Activated CD4-positive, alpha-beta memory T cell treated with anti-CD3 and anti-CD28 coated beads, Interleukin-2, amount 10 ng/mL, durations not matched to agents 7 days and 5 days (primary cell): Measurements from ENCODE around the gene TKTL1. TPM values are rescaled to one million over a fixed set of nuclear protein-coding genes. Genes with fewer than 3 reads are reported as not detected.

Experiments used
- CTCF ChIA-PET: fragments of 350-600 bp; sonication (Branson Sonifier 250); formaldehyde crosslinking; loops from one replicate; lab custom pipeline; 2021; ENCODE audit warnings: antibody characterized with exemption, inconsistent platforms; lab: Charles Lee
- POLR2A ChIA-PET: fragments of 350-600 bp; sonication (Branson Sonifier 250); formaldehyde crosslinking; loops from one replicate; lab custom pipeline; 2021; ENCODE audit warnings: antibody characterized with exemption; lab: Charles Lee
- DNase-seq: peaks from one replicate; pipeline ENCODE4 v3.0.0-alpha.2; 2020
- H3K27ac Mint-ChIP-seq: one replicate; pipeline ENCODE4 v1.8.0; 2021; ENCODE audit warnings: mild to moderate bottlenecking, mixed read lengths
- H3K27me3 Mint-ChIP-seq: one replicate; pipeline ENCODE4 v1.8.0; 2021; ENCODE audit warnings: mixed read lengths
- H3K36me3 Mint-ChIP-seq: one replicate; pipeline ENCODE4 v1.8.0; 2021; ENCODE audit warnings: low read depth, mixed read lengths
- H3K4me1 Mint-ChIP-seq: one replicate; pipeline ENCODE4 v1.8.0; 2021; ENCODE audit warnings: mixed read lengths
- H3K4me3 Mint-ChIP-seq: one replicate; pipeline ENCODE4 v1.8.0; 2021; ENCODE audit warnings: mild to moderate bottlenecking, mixed read lengths
- H3K9me3 Mint-ChIP-seq: one replicate; pipeline ENCODE4 v1.8.0; 2021; ENCODE audit warnings: mixed read lengths
- total RNA-seq, 2 experiments: library from RNA; stranded (reverse); gene quantifications; one replicate each; pipeline ENCODE4 v1.2.3, GENCODE V29; 2021

Gene TKTL1
- total RNA-seq, 2 experiments from 2014 or later = 0.85 to 2.0 TPM

- no peak for DNase-seq
- peaks cover 30% of the 10 kb centered on the region for H3K4me1 Mint-ChIP-seq
- H3K27ac Mint-ChIP-seq = peak overlapping the region; percentile 84
- ChIA-PET POLR2A (interaction anchor here (1.0 to 2.0 kb wide), 5 partner anchors 10 to 361 kb away, joined by 3 to 17 read pairs (median 4); partner anchors contain the start of gene RPL10), CTCF (interaction anchor here (1.5 kb wide), 1 partner anchor 11 kb away, joined by 4 read pairs; no protein-coding TSS in a partner anchor)
- no peaks in the 10 kb centered on the region for H3K9me3 Mint-ChIP-seq
- H3K36me3 Mint-ChIP-seq = peaks cover 2% of the 10 kb centered on the region
- H3K4me3 Mint-ChIP-seq = peak overlapping the region; percentile 80
- H3K27me3 Mint-ChIP-seq = no peaks in the 10 kb centered on the region
Observed at GRCh38 chrX:154379569-154379951, 84.0 kb downstream of the TKTL1 start.

Other genes starting within 250 kb of the TKTL1 start
- gene MECP2, start 198.1 kb upstream of the TKTL1 start, total RNA-seq = 10 to 100 TPM; 80.7 to 83.0 TPM
- not detected for gene OPN1LW, start 151.6 kb upstream of the TKTL1 start, total RNA-seq
- not detected for gene OPN1MW, start 113.2 kb upstream of the TKTL1 start, total RNA-seq
- gene OPN1MW2, start 76.0 kb upstream of the TKTL1 start, total RNA-seq = not detected
- not detected for gene OPN1MW3, start 38.2 kb upstream of the TKTL1 start, total RNA-seq
- not detected for gene TEX28, start 671 bp upstream of the TKTL1 start, total RNA-seq
- 1,000 to 10,000 TPM; 1,571 to 1,579 TPM for gene FLNA, start 78.8 kb downstream of the TKTL1 start, total RNA-seq
- 10 to 100 TPM; 65.5 to 66.0 TPM for gene EMD, start 83.5 kb downstream of the TKTL1 start, total RNA-seq
- 1,000 to 10,000 TPM; 2,958 to 2,962 TPM for gene RPL10, start 102.6 kb downstream of the TKTL1 start, total RNA-seq
- 10 to 100 TPM; 23.3 to 23.7 TPM for gene DNASE1L1, start 113.5 kb downstream of the TKTL1 start, total RNA-seq
- gene TAFAZZIN, start 115.7 kb downstream of the TKTL1 start, total RNA-seq = 10 to 100 TPM; 93.7 to 93.9 TPM
- gene ATP6AP1, start 132.9 kb downstream of the TKTL1 start, total RNA-seq = 10 to 100 TPM; 52.3 to 53.2 TPM
- 100 to 1,000 TPM; 114 to 117 TPM for gene GDI1, start 141.4 kb downstream of the TKTL1 start, total RNA-seq
- gene FAM50A, start 148.3 kb downstream of the TKTL1 start, total RNA-seq = 10 to 100 TPM; 62.4 to 65.4 TPM
- 10 to 100 TPM; 49.3 to 52.8 TPM for gene PLXNA3, start 162.5 kb downstream of the TKTL1 start, total RNA-seq
- gene LAGE3, start 183.5 kb downstream of the TKTL1 start, total RNA-seq = 10 to 100 TPM; 28.1 to 29.9 TPM
- 10 to 100 TPM; 44.5 to 47.3 TPM for gene UBL4A, start 190.8 kb downstream of the TKTL1 start, total RNA-seq
- gene SLC10A3, start 194.8 kb downstream of the TKTL1 start, total RNA-seq = 10 to 100 TPM; 27.0 to 27.6 TPM
- 10 to 100 TPM; 24.9 to 29.0 TPM for gene FAM3A, start 220.4 kb downstream of the TKTL1 start, total RNA-seq